ENCODE data around the gene BRD7. TPM values are rescaled to one million over a fixed set of nuclear protein-coding genes. Genes with fewer than 3 reads are reported as not detected.
A peak's percentile ranks its signal among the peaks of the same experiment; 100 is the strongest.

Gene BRD7
- polyA plus RNA-seq, 1 donor, result 134 TPM

DNA sequence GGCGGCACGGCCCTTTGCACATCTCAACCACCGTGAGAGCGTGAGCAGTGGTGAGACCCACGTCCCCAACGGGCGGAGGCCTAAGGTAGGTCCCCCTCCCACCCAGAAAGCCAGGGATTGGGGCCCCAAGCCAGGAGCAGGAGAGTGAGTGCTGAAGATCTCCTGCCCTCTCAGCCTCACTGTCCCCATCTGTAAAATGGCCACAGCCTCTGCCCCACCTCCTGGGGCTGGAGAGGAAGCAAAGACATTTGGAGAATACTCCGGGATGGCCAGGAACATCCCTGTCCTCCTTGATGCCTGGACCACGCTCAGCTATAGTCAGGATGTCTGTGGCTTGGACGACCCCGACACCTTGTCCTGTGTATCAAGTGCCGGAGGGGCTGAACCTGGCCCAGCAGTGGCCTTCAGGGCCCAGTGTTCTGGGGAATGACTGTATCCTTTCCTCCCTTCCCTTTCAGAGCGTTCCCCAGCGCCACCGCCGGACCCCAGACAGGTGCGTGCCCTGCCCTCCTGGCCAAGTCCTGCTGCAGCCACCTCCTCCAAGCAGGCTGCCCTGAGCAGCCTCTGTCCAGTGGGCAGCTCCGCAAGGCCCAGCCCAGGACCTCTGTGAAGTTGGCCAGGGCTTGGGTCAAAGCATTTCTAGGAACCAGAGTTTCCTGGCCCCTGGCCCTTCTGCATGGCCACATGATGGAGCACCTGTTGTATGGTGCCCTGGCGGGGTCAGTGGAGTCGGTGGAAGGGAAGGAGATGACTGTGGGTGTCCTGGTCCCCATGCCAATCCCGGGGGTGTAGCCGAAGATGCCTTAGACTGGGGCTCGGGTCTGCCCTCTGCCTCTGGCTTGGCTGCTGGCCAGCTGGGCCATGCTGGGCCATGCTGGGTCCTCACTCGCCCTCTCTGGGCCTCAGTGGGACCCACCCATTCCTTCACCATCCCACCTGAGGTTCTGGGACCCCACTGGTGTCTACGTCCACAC is 64.0 kb downstream of the BRD7 start:
- DNase-seq, result no peak

DNA sequence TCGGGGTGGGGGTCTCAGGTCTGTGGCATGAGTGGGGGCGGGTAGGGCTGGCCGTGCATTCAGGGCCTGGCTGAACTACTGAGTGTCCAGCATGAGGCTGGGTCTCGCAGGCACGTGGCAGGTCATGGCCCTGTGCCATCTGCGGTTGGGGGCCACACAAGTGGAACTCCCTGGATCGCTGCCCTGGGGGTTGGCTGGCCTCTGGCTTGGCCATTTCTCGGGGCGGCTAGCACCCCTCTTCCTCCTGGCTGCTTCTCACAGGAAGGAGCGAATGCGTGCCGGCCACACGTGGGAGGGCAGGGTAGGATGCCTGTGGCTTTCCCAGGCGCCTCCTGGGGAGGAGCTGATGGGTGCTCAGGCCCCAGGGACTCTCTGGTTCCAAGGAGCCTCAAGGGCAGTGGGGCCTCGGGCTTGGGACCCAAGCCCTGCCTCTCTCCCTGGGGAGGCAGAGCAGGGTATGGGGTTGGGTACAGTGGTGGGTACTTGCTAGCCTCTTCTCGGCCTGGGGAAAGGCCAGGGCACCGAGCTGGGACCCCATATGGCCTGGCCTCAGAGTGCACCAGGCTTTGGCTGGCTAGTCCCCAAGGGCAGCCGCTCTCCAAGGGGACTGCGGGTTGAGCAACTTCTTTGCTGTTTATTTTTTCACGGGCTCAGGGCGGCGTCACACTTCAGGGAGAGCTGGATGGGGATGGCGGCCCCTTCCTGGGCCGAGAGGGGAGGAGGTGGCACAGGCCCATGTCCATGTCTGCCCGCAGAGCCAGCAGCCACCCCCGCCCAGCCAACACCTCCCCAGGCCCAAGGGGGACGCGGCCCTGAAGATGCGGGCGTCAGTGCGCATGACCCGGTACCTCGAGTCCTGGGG is 65.0 kb downstream of the BRD7 start:
- no peak for DNase-seq

DNA sequence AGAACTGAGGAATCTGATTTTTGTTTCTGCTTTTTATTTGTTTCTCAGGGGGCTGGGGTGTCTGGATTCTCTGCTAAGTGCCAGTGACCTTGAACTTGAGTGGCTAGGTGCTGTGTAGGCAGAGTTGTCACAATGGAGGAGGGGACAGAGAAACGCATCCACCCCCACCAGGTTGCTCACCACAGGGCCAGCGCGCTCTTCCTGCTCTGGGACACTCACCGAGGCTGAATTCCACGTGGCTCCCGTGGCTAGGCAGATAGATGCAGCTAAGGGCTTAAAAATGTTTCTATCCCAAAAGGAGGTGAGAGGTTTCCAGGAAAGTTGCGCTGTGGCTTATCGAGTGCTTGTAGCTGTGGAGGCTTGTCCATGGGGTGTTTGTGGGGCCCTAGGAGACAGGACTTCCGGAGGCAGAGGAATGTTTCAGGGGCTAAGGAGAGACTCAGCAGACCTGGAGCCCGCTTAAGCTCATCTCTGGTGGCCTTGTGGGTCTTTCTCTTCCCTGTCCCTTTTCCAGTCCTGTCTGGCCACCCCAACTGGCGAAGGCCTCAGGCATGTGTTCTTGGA is 65.7 kb downstream of the BRD7 start:
- no peak for DNase-seq

DNA sequence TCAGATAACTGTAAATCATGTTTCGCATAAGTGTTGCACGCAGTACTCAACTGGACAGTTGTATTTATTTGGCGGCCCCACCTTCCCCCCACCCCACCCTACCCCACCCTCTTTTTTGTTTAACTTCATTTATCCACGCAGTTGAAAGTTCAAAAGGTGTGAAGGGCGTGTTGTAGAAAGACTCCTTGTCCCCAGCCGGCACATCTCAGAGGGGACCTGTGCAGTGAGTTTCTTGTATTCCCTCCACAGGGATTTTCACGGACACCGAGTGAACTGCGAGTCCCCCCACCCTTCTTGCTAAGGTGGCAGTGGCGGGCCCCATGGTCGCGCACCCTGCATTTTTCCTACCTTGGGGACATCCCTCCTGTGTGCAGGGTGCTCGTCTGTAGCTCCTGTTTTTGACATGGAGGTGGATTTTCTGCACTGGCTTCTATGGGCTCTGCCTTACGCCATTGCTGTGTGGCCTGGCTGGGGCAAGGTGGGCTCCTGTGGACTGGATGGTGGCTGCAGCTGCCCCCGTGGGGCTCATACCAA is 66.2 kb downstream of the BRD7 start:
- DNase-seq, result no peak

DNA sequence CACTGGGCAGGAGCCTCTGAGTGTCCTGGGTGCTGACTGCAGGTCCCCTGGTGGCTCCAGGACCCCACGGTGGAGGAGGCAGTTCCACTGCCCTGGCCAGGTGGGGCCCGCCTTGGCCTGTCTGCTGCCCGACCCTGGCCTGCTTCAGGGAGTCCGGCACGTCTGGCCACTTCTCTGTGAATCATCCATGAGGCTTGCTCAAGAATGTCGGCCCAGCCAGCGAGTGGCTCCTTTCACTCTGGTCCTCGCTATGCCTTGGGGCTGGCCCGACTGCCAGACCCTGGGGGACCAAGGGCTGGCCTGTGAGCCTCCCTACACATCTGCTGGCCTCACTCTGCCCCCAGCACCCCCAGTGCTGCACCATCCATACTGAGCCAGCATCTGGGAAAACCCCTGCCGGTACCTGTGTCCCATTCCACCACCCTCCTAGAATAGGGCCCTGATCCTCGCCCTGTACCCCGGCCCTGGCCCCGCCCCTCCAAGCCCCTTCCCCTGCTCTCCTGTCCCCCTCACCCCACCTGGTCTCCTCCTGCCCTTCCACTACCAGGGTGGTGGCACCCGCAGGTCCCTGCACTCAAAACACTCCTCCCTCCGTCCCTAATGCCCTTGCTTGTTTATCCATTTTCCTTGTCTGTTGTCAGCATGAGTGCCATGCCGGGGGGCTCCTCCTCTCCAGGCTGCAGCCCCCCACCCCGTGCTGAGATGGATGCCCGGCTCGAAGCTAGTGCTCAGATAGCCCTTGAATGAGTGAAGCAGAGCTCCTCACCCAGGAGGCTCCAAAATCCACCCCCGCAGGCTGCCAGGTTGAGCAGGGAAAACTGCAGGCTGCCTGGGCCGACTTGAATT is 66.9 kb downstream of the BRD7 start:
- DNase-seq, result peak; percentile 43

DNA sequence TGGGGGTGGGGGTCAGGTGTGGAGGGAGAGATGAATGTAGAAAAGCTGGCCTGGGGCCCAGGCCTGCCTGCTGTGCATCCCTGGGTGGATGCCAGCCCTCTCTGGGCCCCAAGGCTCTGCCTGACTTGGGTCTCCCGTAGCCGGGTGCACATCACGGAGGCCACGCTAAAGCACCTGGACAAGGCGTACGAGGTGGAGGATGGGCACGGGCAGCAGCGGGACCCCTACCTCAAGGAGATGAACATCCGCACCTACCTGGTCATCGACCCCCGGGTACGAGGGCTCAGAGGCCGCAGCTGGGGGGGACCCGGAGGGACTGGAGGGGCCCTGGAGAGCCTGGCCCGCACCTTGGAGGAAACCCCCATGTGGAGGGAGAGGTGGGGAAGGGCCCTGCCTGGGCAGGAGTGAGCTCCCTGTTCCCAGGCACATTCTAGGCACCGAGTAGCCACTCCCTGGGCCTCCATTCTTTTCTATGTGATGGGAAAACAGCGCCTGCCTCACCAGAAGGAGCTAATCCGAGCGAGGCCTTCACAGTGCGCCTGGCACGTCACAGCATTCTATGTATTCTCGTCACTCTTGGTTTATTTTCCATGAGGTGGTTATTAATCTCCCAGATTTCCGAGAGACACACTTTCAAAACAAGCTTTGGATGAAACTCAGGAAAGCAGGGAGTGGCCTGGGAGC is 67.7 kb downstream of the BRD7 start:
- DNase-seq, result no peak

DNA sequence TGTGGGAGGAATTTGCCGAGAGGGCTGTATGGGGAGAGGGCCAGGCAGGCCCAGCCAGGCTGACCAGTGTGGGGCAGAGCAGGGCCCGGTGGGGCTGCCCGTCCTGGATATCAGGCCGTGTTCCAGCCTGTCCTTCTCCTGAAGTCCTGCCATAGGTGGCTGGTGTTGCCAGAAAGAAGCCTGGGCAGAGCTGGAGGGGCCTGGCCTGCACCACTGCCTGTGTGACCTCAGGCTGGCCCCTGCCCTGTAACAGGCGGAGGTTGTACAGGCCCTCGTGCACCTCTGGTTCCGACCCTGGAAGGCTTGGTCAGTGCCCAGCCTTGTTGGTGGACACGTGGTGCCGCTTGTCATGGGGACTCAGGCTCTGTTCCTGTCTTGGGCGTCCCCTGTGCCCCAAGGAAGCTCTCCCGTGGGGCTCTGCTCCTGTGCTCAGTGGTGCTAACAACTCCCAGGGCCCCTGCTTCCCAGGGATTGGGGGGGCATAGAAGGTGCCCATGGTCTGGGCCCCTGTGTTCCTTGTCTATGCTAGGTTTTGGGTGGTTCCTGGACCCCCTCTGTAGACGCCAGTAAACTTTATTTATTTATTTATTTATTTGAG is 69.2 kb downstream of the BRD7 start:
- no peak for DNase-seq

DNA sequence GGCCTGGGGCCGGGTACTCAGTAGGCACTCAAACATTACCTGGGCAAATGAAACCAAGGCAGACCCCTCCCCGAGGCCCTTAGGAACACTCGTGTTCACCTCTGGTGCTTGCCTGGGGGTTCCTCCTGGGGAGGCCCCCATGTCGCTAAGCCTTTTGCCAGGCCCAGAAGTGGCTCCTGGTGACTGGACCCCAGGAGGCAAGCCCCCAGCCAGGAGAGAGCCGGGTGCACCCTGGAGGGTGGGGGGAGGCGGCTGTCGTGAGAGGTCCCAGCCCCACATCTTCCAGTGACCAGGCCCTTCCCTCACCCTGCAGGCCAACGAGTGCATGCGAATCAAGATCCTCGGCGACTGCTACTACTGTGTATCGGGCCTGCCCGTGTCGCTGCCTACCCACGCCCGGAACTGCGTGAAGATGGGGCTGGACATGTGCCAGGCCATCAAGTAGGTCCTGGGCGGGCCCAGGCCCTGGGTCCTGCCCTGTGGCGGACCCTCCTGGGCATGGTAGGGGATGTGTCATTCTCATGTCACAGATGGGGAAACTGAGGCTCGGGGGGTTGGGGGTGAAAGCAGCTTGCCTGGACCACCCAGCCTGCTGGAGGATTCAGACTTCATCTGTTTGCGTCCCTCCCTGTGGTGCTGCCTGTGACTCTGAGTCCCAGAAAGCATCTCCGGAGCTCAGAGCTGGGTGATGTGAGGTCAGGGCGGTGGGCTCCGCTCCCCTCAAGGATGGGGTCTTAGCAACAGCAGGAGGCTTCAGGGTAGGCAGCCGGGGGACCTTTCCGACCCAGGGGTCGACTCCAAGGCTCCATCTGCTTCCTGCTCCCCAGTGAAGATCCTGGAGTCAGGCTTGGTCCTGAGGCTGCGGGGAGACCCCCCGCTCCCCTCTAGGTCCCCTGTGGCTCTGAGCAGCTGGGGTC is 69.9 kb downstream of the BRD7 start:
- DNase-seq, result no peak

DNA sequence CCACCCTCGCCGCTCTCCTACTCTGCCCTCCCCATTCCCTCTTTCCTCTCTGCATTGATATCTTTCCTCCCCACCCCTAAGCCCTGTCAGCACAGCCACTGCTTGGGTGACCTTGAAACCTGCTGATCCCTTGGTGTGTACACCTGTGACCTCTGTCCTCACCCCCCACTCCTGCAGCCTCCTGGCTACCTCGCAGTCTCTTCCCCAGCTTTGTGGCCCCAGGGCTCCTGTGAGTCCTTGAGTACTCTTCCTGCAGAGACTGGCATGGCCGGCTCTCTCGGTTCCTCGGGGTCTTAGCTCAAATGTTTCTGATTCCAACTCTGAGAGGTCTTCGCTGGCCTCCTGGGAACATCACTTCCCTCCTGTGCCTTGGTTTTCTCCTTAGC is 70.7 kb downstream of the BRD7 start:
- no peak for DNase-seq

DNA sequence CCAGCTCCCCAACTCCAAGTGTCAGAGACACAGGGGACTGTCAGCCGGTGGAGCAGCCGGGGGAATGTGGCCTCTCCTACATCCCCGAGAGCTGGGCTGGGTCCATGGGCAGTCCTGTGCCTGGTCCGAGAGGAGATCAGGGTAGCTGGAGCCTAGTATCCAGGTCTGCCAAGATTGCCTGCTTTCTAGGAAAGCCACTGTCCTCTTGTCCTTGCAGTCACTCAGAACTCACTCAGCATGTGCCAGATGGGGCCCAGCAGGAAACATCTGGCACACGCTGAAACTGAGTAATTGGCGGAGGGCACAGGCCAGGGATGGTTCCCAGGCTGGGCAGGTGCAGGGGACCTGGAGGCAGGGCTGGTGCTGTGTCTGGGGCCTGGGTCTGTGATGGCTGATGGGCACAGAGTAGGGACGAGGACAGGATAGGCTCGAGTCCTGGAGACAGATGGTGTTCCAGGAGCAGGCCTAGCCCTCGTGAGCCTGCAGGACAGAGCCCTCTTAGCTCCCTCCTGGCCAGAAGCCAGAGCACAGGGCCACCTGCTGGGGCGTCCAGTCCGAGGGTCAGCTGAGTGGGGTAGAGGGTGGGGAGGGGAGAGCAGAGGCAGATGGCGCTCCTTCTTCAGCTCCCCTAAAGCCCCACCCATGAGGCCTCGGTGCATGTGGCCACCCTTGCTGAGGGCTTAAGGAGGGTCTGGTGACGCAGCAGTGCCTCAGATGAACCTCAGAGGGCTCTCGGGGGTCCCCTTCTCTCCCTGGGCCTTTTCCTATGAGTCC is 71.3 kb downstream of the BRD7 start:
- no peak for DNase-seq

DNA sequence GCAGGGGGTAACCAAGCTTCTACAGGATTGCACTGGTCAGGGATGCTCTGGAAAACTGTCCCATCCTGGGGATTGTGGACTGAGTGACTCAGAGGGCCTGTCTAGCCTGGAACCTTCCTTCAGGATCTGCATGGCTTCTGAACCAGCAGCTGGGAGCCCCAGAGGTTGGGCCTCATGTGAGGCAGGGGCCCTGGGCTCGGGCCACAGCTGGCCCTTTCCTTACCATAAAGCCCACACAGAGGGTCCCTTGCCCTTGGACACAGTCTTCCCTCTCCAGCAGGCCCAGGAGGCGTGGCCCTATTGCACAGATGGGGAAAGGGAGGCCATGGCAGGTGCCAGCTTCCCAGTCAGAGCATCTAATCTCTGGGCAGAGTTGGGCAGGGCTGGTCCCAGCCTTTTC is 72.0 kb downstream of the BRD7 start:
- no peak for DNase-seq

DNA sequence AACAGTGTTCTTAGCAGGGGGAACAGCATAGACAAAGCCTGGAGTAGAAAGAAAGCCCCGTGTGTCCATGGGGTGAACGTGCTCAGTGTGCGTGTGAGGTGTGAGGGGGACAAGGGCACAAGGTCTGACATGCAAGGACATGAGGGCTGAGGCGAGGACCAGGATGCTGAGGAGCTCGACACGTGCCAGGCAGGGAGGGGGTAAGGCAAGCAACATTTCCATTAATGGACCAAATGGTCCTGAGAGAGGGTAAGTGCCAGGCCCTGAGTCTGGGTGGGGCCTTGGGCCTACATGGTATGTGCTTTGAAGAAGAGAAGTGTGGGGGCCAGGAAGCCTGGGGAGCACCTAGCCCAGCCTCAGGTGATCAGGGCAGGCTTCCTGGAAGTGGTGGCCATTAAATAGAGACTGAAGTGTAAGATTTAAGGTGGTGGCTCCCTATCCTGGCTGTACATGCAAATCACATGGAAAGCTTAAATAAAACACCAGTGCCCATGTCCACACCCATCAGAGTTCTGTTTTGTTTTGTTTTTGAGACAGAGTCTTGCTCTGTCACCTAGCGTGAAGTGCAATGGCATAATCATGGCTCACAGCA is 73.2 kb downstream of the BRD7 start:
- no peak for DNase-seq

DNA sequence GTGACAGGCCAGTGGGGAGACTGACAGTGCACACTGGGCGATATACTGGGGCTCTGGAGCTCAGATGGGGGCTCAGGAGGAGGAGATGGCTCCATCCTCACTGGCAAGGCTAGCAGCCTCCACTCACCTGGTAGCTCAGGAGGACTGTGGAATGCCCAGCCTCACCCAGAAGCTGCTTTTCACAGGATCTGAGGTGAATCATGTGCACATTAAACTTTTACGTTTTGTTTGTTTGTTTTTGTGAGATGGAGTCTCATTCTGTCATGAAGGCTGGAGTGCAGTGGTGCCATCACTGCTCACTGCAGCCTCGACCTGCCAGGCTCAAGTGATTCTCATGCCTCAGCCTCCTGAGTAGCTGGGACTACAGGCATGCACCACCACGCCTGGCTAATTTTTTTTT is 73.8 kb downstream of the BRD7 start:
- no peak for DNase-seq

DNA sequence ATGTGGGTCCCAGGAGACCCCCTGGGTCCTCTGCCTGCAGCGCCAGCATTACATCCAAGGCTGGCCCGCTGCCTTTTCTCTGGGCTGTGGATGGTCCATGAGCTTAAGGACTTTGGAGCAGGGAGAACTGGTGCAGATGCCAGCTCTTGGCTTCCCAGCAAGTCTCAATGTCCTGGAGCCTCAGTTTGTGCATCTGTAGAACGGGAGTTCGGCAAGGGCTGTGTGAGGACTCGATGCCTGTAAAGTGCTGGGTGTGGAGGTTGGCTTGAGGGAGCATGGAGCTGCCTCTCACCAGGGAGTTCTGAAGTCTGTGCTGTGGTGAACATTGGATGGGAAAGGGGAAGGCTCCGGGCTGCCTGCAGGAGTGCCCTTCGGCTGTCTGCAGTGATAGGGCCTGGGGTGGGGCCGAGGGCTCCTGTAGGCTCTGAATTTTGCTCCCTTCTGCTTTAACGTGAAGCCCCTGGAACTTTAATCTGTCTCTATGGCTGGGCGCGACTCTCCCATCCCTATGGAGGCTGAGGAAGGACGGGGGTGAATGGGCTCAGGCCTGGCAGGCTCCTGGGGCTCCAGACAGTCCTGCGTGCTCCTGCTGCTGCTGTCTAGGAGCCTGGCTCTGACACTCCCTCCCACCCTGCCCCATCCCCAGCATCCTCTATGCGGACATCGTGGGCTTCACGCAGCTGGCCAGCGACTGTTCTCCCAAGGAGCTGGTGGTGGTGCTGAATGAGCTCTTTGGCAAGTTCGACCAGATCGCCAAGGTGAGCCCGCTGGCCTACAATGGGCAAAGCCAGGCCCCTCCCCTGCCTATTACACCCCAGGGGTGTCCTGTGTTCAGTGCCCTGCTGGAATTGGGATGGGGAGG is 74.6 kb downstream of the BRD7 start:
- DNase-seq, result no peak

DNA sequence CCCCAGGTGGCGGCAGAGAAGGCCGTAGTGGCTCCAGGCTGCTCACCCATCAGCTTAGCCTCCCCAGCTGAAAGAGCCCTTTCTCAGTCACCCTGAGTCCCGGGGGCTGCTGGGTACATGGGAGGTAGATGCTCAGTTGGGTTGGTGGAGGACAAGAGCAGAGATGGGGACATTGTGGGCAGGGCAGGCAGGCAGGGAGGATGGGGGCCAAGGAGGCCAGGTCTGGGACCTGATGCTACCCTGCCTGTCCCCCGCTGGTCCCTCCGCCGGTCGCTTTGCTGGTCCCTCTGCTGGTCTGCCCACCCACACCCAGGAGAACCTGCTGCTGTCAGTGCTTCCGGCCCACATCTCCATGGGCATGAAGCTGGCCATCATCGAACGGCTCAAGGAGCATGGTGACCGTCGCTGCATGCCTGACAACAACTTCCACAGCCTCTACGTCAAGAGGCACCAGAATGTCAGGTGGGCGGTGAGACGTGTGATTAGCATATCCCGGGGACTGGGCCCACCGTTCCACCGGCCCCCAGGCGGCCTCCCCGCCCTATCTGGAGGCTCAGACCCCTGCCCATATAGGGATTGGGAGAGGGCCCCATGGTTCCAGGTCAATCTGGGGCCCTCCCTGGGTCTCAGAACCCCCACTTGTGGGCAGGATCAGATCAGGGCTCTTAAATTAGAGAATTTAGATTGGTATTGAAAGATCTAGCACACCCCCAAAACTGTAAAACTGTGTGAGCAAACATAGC is 75.6 kb downstream of the BRD7 start:
- no peak for DNase-seq

DNA sequence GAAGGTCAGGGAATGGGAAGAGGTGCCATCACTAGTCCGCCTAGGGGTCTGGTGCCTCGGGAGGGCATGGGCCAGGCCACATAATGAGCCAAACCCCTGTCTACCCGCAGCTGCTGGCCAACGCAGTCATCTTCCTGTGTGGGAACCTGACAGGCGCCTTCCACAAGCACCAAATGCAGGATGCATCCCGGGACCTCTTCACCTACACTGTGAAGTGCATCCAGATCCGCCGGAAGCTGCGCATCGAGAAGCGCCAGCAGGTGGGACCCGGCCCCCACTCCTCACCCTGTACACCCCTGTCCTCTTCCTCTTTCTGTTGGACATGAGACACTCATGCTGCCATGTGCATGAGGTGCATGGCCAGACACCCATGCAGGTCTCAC is 76.2 kb downstream of the BRD7 start:
- DNase-seq, result no peak
